Duodenal mucosa (tissue), 2 donors: ENCODE results near the gene RTN3.
"Not testable (repeated sequence)": the region's sequence is repeated elsewhere in the genome, so short reads cannot be mapped to it uniquely, and the experiment has no call there.

Experiments
- H3K27ac ChIP-seq: one replicate; pipeline ENCODE4 v1.7.0; 2013; ENCODE audit warnings: low read depth, low read length
- H3K27me3 ChIP-seq, 2 donors: one replicate each; pipeline ENCODE4 v1.7.0; 2013; ENCODE audit warnings: low read length in 2 of 2, control low read depth in 1 of 2; ENCODE audit not compliant: insufficient read depth in 2 of 2, control insufficient read depth in 1 of 2
- H3K36me3 ChIP-seq, 2 donors: one replicate each; pipeline ENCODE4 v1.7.0; 2013; ENCODE audit warnings: low read length in 2 of 2, control low read depth in 1 of 2; ENCODE audit not compliant: insufficient read depth in 2 of 2, control insufficient read depth in 1 of 2
- H3K4me1 ChIP-seq, 2 donors: one replicate each; pipeline ENCODE4 v1.7.0; 2013; ENCODE audit warnings: low read length in 2 of 2, control low read depth in 1 of 2; ENCODE audit not compliant: insufficient read depth in 2 of 2, control insufficient read depth in 1 of 2
- H3K4me3 ChIP-seq, 2 donors: one replicate each; pipeline ENCODE4 v1.7.0; 2013; ENCODE audit warnings: low read length in 2 of 2, low read depth in 1 of 2
- H3K9ac ChIP-seq, 2 donors: one replicate each; pipeline ENCODE4 v1.7.0; 2013; ENCODE audit warnings: low read length in 2 of 2, low read depth in 1 of 2
- H3K9me3 ChIP-seq, 2 donors: one replicate each; pipeline ENCODE4 v1.7.0; 2013; ENCODE audit warnings: low read length in 2 of 2, control low read depth in 1 of 2; ENCODE audit not compliant: control insufficient read depth in 1 of 2

RTN3 gene

DNA sequence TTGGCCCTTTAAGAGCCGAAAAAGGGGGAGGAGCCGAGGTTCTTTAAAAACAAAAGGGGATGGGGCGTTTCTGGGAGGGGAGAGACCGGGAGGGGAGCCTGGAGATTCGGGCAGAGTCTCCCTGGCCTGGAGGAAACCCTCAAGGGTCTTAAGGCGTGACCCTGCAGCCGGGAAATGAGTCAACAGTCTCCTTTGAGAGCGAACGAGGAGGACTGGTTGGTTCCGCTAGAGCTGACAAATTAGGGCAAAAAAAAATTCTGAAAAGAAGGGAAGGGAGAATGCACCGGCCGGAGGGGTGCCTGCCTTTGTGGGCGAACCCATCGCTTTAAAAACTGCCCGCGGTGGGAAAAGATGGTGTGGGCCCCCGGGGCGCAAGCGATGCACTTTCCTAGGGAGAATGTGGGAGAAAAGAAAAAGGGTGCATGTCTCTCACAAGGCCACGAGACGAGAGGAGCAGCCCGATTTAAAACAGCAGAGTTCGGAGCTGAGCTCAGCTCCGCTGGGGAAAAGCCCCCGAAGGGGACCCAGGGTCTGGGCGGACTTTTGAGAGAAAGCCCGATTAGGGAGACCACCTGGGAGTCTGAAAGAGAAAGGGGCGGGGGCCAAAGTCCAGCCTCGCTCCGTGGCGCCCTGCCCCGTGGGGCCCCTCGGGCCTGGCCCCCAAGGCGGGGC, 86.4 kb downstream of the RTN3 start:
- Histone ChIP-seq H3K27ac (peak overlapping the region; percentile 1), H3K36me3 (no peaks in the 10 kb centered on the region), H3K9me3 (no peaks in the 10 kb centered on the region), H3K9ac (peak overlapping the region; percentile 60 to 63), H3K27me3 (peaks cover 4 to 9% of the 10 kb centered on the region in 2 donors), H3K4me1 (peaks cover 31 to 37% of the 10 kb centered on the region in 2 donors), H3K4me3 (peak overlapping the region; percentile 79 to 87)

DNA sequence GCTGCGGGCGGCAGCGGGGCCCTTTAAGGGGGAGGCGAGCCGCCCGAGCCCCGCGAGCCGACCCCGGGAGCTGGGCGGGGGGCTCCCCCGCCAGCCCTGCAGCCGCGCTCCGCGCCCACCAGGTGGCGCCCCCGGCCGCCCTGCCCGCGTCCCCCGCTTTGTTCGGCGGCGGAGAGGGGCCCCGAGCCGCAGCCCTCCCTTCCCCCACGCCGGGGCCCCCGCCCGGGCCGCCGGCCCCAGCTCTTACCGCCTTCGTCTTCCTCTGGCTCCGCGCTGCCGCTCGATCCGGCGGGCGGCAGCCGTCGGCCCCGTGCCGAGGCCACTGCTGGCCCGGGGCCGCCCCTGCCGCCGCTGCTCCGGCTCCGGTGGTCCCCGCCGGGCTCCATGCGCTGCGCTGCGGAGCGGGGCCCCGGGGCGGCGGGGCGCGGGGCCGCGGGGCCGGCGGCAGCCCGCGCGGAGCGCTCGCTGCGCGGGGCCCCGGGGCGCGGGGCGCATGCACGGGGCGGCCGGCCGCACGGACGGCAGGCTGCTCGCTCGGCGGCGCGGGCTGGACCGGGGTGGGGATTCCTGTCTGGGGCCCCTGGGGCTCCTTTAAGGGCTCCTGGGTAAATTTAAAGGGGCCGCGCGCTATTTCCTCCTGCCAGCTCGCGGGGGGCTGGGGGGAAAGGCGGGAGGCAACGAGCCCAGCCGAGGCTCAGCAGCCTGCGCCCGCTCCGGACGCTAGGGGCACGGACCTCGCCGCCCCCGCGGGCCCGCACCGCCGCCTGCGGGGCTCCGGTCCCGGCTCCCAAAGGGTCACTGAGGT, 87.1 kb downstream of the RTN3 start, which contains the start of gene ZFTA:
Gene ZFTA, minus strand, starts transcription at position 539 of the 805 bp plus-strand sequence. Its CDS starts 153 bp downstream, at position 386.
- Histone ChIP-seq H3K27ac (peak within 1 kb of the TSS; percentile 1), H3K9ac (peak within 1 kb of the TSS; percentile 60 to 63), H3K4me1 (peaks cover 31 to 37% of the 10 kb centered on the region in 2 donors), H3K27me3 (peaks cover 4 to 9% of the 10 kb centered on the region in 2 donors), H3K36me3 (no peaks in the 10 kb centered on the region), H3K4me3 (peak within 1 kb of the TSS; percentile 79 to 87), H3K9me3 (no peaks in the 10 kb centered on the region)

DNA sequence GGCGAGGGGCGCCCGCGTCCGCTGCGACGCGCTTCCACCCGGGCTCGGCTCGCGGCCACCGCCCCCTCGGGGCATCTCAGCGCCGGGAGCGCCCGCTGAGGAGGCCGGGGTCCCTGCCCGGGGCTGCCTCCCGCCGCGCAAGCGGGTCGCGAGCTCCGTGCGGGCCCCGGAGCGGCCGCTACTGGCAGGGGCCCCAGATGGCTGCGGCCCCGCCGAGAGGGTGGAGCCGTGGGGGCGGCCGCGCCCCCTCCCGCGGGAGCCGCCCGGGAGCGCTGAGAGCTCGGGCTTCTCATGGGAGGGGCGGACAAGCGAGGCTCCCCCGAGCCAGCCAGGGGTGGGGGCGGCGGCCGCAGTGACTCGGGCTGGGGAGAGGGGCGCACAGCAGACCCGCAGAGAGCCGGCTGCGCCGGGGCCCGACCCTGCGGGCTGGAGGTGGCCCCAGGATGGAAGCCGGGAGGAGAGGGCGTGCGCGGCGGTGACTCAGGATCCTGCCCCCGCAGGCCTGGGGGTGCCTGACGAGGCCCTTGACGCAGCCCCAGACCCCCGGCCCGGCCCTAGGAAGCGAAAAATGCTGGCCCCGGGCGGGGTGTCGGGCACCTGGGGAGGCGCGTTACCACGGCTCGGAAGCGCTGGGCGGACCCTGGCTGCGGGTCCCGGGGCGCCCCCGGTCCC, 87.9 kb downstream of the RTN3 start:
- peak overlapping the region; percentile 18 to 32 for H3K9ac ChIP-seq
- H3K4me3 ChIP-seq = peak overlapping the region; percentile 55 to 69
- H3K9me3 ChIP-seq = no peaks in the 10 kb centered on the region
- no peaks in the 10 kb centered on the region for H3K36me3 ChIP-seq
- H3K4me1 ChIP-seq = peaks cover 31 to 37% of the 10 kb centered on the region in 2 donors
- H3K27ac ChIP-seq = no peak overlapping the region
- H3K27me3 ChIP-seq = peaks cover 4 to 9% of the 10 kb centered on the region in 2 donors

DNA sequence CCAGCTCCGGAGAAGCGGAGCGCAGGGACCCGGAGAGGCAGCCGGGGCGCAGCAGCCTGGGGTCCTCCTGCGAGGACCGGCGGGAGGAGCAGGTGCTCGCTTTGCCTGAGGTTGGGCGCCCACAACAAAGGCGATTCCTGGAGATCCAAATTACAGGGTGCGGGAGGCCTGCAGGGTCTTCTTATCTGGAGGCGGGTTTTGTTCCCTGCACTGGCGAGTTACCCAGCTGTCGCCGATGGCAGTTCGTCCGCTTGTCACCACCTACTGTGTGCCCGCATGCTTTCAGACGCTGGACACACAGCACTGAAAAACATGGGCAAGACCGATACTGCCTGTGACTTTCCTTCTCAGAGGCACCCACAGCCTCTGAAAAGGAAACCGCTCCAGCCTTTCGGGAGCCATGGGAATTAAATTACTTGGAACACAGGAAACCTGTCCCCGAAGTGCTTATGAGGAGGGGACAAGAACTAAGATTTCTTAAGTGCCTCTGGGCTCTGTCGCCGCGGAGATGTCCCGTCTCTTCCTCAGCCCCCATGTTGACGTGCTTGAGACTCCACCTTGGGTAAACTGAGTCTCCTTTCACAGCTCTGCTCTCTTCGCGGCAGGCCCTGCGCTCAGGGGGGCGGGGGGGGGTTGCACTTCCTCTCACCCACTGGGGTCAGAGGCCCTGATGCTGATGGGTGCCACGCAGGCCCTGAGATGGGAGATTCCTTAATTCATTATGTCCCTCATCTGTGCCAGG, 88.6 kb downstream of the RTN3 start:
- no peaks in the 10 kb centered on the region for H3K9me3 ChIP-seq
- H3K4me3 ChIP-seq = peak overlapping the region; percentile 55 to 69
- H3K9ac ChIP-seq = peak overlapping the region; percentile 18 to 32
- H3K4me1 ChIP-seq = peaks cover 31 to 32% of the 10 kb centered on the region in 2 donors
- no peaks in the 10 kb centered on the region for H3K36me3 ChIP-seq
- H3K27ac ChIP-seq = no peak overlapping the region
- peaks cover 4 to 9% of the 10 kb centered on the region in 2 donors for H3K27me3 ChIP-seq

DNA sequence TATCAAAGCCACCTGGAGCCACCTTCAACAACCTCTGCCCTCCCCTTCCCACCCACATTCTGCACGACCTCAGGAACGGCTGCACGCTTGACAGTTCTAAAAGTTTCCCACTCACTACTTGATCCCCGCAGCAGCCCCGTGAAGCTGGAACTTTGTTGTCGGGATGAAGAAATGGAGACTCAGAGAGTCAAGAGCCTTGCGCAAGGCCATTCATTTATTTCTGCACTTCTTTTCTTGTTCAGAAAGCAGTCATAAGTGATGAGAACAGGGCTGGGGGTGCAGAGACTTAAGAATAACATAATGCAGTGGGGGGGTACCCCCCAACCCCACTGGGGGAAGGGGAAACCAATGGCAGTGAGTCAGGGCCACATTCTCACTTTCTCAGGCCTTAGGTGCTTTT, 89.5 kb downstream of the RTN3 start:
- Histone ChIP-seq H3K9me3 (no peaks in the 10 kb centered on the region), H3K27me3 (peaks cover 4 to 9% of the 10 kb centered on the region in 2 donors), H3K9ac (no peak overlapping the region), H3K4me3 (no peak overlapping the region), H3K4me1 (peaks cover 23 to 26% of the 10 kb centered on the region in 2 donors), H3K36me3 (no peaks in the 10 kb centered on the region), H3K27ac (no peak overlapping the region)

DNA sequence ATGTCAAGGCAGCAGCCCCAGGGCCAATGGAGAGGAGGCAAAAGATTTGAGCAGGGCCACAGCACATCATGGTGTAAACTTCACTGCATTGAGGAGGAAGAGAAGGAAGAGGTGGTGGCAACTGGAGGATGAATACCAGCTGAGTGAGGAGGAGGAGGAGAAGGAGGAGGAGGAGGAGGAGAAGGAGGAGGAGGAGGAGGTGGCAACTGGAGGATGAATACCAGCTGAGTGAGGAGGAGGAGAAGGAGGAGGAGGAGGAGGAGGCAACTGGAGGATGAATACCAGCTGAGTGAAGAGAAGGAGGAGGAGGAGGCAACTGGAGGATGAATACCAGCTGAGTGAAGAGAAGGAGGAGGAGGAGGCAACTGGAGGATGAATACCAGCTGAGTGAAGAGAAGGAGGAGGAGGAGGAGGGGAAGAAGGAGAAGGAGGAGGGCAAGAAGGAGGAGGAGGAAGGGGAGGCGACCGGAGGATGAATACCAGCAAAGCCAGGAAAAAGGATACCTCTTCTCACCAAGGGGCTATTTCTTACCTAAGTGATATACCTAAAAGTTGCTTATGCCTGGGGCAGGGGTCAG, 90.5 kb downstream of the RTN3 start:
- H3K9me3 ChIP-seq, H3K36me3 ChIP-seq, H3K9ac ChIP-seq, H3K27me3 ChIP-seq, H3K4me3 ChIP-seq, H3K27ac ChIP-seq: not testable (repeated sequence)
- H3K4me1 ChIP-seq = peaks cover 12 to 16% of the 10 kb centered on the region in 2 donors

DNA sequence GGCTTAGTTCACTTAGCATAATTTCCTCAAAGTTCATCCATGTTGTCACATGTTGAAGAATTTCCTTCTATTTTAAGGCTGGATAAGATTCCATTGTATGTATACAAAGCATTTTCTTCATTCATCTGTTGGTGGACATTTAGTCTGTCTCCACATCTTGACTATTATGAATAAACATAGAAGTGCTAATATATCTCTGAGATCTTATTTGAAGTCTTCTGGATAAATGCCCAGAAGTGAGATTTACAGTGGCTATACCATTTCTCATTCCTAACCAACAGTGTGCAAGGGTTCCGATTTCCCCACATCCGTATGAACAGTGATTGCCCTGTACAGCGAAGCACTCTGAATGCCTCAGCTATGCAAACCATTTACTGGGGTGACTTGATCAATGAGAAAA, 93.9 kb downstream of the RTN3 start:
- peaks cover 0 to 1% of the 10 kb centered on the region in 2 donors for H3K4me1 ChIP-seq
- H3K9me3 ChIP-seq = no peaks in the 10 kb centered on the region
- no peak overlapping the region for H3K4me3 ChIP-seq
- no peak overlapping the region for H3K27ac ChIP-seq
- peaks cover under 1 to 4% of the 10 kb centered on the region in 2 donors for H3K27me3 ChIP-seq
- no peaks in the 10 kb centered on the region for H3K36me3 ChIP-seq
- no peak overlapping the region for H3K9ac ChIP-seq

DNA sequence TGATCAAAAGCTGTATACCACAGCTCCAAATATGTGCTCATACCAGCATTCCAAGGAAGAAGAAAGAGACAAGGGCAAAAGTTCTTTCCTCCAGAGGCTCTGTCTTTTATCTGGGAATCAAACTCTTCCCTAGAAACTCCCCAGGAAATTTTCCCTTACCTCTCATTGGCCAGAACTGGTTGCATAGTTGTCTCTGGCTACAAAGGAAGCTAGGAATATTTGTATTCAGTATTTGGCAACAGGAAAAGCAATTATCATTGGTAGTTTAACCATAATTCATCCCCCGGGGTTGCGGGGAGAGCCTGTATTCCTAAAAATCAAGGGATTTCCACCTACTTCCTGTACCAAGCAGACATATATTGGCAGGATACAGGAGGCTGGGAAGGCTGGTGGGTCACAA, 97.7 kb downstream of the RTN3 start:
- Histone ChIP-seq H3K9ac (no peak overlapping the region), H3K4me3 (no peak overlapping the region), H3K4me1 (no peaks in the 10 kb centered on the region), H3K27me3 (no peaks in the 10 kb centered on the region), H3K36me3 (no peaks in the 10 kb centered on the region), H3K27ac (no peak overlapping the region), H3K9me3 (no peaks in the 10 kb centered on the region)

DNA sequence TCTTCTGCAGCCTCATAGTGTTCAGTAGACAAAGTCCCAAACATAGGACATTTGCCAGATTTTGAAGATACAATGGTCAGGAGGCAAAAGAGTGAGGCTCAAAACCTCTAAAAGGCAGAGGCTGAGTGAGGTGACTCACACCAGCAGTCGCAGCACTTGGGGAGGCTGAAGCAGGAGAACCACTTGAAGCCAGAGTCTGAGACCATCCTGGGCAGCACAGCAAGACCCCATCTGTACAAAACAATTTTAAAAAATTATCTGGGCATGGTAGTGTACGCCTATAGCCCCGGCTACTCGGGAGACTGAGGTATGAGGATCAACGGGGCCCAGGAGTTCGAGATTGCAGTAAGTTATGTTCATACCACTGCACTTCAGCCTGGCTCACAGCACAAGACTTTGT, 101.4 kb downstream of the RTN3 start:
- Histone ChIP-seq H3K9ac (no peak overlapping the region), H3K9me3 (no peaks in the 10 kb centered on the region), H3K36me3 (no peaks in the 10 kb centered on the region), H3K27me3 (no peaks in the 10 kb centered on the region), H3K27ac (no peak overlapping the region), H3K4me3 (no peak overlapping the region), H3K4me1 (no peaks in the 10 kb centered on the region)
